ENCODE measurements around the gene GHR.
"Not testable (repeated sequence)": the region's sequence is repeated elsewhere in the genome, so short reads cannot be mapped to it uniquely, and the experiment has no call there.

Gene GHR

DNA sequence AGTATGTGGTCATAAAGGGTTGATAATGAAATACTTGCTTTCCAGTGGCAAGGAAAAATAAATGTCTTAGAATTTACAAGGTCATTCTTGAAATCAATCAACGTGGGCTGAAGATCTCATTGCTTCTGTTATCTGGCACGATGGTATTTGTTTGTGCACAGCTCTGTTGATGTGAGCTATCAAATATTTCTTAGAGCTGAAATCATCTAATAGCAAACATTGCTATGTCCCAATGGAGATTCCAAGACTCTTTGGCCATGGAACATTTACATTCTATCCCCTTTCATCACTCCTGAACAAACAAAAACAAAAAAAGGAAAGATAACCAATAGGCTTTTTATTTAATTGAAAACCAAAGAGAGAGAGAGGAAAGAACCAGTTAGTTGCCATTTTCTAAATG is 221.9 kb downstream of the GHR start:
- DNase-seq (ENCODE audit: low read depth in 2 of 2) = no peak

DNA sequence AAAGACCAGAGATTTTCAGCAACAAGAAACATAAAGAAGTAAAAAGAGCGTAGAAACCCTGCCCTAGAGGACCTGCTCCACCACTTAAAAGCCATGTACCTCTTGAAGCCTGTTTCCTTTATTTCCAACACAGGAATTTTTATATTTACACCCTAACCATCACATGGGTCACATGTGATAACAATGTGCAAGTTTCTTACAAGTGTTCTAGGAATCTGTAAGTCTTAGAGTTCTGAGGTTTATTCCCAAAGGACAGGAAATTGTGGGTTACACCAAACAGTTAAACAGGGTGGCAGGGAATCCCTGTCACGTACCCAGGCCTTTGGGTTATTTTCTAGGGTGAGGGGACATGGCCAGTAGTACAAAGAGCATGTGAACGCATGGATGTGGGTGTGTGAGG is 224.8 kb downstream of the GHR start:
- no peak for DNase-seq (ENCODE audit: low read depth in 2 of 2)

DNA sequence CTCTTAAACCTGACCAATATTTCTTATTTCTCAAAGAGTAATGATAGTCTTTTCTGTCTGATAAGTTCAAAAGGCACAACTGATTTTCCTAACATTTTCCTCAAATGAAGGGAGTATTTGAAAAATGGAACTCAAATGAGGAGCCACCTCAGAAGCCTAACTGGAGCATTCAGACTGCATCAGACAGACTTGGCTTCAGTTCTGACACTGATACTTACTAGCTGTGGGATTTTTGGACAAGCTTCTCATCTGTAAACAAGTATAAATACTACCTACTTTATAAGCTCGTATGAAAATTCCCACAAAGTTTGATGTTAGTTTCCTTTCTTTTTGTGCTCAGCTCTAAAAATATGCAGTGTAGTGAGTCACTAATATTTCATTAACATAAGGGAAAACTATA is 225.7 kb downstream of the GHR start:
- DNase-seq (ENCODE audit: low read depth in 2 of 2) = no peak

DNA sequence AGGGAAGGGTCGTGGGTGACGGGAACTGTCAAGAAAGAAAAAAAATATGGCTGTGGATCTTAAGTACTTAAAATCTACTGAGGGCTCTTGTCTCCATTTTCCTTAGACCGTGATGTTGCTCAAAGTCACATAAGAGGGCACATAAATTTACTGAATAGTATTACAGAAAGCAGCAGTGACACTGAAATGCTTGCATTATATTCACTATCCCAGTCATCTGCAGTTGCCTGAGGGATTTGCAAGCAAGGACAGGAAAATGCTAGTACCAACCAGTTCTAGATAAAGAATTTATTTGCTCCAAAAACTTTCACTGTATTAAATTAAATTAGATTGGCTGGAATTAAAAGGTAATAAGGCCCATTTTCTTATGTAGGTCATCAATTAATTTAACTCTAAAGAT is 226.8 kb downstream of the GHR start:
- no peak for DNase-seq (ENCODE audit: low read depth in 2 of 2)

DNA sequence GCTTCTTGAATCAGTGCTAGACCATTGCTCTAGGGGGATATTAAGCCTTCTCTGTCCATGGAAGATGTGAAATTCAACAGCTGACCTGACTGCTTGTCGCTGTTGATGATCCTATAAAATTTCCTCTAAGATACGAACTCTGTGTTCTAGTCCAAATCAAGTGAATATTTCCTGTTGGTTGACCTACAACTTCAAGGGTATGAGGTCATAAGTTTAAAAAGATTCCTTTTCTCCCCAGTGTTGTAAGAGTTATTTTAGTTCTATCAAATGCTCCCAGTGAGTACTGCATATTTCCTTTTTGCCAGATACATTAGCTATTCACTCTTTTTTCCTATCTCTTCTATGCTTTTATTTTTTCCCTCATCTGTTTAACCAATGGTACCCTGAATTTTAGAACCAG is 230.5 kb downstream of the GHR start:
- no peak for DNase-seq (ENCODE audit: low read depth in 2 of 2)

DNA sequence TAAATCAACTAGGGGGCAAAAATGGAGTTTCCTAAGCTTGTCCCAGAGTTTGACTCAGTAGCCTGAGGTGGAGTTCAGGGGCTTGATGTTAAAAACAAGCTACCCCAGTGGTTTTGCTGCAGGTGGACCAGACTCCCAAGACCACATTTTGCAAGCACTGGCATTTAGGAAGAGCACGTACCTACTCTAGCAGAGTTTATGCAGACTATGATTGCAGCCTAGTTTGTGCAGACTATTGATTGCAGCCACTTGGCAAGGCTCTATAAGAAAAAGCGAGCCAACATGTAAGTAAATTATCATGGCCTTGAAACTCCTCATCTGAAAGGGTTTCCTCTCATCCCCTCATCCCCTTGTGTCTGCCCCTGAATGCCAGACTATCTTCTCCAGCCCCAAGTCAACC is 231.4 kb downstream of the GHR start:
- no peak for DNase-seq (ENCODE audit: low read depth in 2 of 2)

DNA sequence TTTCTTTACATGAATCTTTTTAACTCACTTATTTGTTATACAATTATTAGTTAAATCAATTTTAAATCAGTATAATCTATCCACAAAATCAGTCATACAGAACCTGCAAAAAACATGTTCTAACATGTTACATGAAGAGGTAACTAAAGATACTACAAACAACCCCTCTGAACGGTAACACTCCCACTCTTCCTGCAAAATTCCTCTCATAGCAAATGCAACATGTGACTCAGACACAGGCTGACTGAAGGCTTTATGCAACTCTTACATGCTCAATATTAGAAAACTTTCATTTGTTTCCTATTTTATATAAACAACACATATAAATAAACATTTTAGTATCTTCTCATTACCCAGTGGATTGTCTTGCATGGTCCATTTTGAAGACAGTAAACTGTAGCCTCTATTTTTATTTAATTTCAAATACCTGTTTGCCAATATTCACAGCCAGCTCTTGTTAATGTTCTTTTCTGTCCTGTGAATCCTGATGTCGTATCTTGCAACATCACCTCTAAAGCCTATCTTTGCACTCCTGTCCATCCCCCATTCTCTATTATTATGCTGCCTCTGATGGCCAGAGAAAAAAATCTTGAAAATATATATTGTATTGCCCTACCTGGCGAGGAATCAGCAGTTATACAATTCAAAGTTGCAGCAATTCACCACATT is 232.9 kb downstream of the GHR start:
- no peak for DNase-seq (ENCODE audit: low read depth in 2 of 2)

DNA sequence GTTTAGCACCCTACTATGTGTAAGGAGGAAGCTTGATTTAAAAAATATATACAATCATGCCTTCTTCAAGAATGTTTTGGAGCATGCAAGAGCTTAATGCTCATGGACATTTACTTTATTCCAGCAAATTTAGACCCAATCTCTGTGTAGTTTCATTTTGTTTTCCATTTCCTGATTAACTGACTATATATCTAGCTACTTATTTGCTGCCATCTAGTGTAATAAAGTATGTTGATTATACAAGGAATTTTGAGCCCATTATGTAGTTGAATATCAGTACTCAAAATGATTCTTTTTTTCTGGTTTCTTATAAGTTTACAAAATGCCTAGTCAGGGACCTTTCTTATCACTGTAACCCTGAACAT is 233.4 kb downstream of the GHR start:
- no peak for DNase-seq (ENCODE audit: low read depth in 2 of 2)

DNA sequence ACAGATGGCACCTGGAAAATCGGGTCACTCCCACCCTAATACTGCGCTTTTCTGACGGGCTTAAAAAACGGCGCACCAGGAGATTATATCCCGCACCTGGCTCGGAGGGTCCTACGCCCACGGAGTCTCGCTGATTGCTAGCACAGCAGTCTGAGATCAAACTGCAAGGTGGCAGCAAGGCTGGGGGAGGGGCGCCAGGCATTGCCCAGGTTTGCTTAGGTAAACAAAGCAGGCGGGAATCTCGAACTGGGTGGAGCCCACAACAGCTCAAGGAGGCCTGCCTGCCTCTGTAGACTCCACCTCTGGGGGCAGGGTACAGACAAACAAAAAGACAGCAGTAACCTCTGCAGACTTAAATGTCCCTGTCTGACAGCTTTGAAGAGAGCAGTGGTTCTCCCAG is 236.6 kb downstream of the GHR start:
- DNase-seq (ENCODE audit: low read depth in 2 of 2) = not testable (repeated sequence)

DNA sequence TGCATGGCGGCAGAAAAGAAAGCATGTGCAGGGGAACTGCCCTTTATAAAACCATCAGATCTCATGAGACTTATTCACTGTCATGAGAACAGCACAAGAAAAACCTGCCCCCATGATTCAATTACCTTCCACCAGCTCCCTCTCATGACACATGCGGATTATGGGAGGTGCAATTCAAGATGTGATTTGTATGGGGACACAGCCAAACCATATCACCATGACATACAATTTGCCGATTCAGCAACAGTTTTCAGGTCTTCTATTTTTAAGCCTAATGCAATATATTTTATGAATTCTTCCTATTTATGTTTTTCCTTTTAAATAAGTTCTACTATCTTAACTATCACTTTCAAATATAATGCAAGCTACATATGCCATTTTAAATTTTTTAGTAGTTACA is 242.6 kb downstream of the GHR start:
- DNase-seq (ENCODE audit: low read depth in 2 of 2) = no peak

DNA sequence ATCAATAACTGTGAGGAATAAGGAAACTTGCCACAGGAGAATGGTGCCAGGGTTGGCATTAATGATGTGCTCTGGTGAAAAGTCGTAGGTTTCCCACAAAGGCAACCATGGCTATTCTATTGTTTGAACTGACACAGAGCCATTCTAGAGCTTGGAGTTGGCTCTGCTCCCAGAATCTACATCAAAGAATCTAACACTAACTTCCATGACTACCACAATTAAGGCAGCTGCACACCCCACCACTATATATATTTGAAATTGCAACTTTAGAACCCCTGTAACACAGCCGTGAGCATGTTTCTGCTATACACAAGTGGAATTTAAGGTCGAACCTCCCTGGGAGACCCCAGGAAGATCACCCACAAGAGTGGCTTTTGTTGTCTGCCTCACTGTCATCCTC is 243.6 kb downstream of the GHR start:
- no peak for DNase-seq (ENCODE audit: low read depth in 2 of 2)

DNA sequence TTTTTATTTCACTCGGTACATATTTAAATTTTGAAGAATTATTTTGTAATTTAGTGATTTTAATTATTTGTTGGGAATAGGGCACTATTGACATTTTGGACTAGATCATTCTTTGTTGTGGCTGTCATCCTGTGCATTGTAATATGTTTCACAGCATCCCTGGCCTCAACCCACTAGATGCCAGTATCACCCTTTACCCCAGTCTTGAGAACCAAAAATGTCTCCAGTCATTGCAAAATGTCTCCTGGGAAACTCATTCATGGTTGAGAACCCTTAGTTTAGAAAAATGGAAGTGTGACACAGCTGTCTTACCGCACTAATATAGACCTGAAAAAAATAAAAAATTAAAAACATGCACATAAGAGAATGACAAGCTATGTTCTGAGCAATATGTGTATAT is 245.0 kb downstream of the GHR start:
- DNase-seq (ENCODE audit: low read depth in 2 of 2) = no peak

DNA sequence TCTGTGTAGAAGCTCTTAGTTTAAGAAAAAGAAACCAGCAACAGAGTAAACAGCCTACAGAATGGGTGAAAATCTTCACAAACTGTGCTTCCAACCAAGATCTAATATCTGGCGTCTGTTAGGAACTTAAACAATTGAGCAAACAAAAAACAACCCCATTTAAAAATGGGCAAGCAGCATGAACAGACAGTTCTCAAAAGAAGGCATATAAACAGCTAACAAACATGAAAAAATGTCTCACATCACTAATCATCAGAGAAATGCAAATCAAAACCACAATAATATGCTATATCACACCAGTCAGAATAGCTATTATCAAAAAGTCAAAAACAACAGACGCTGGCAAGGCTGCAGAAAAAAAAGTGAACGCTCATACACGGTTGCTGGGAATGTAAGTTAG is 249.7 kb downstream of the GHR start:
- DNase-seq (ENCODE audit: low read depth in 2 of 2) = no peak

DNA sequence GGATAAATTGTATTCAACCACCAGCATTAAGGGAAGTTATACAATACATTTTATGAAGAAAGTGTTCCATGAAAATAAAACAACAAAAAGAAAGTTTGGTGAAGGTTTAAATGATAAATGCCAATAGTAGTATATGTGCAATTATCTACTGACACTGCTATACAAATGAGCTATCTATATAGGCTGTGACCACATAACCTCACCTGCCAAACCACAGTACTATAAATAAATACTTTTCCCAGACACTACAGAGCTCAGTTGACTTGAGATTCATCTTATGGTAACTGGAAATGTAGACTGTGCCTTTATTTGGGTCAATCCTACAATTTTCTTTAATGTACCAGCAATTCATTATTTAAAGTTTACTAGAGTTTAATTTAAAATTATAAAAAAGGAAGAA is 252.4 kb downstream of the GHR start:
- DNase-seq (ENCODE audit: low read depth in 2 of 2) = no peak

DNA sequence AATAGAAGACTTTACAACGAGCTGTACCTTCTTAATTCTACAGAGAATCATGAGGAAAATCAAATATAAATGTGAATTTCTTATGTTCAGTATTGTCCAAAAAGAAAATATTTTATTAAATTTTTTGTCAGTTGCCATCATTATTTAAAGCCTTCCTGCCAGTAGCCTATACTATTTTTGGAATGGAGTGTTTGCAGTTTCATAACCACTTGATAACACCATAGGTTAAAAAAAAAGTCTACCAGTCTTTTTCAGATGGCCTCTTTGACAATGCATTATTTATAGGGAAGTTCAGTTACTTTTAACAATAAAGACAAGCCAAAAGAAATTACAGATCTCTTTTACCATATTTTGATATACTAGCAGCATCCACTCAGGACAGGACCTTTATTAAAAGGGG is 253.1 kb downstream of the GHR start:
- DNase-seq (ENCODE audit: low read depth in 2 of 2) = no peak

DNA sequence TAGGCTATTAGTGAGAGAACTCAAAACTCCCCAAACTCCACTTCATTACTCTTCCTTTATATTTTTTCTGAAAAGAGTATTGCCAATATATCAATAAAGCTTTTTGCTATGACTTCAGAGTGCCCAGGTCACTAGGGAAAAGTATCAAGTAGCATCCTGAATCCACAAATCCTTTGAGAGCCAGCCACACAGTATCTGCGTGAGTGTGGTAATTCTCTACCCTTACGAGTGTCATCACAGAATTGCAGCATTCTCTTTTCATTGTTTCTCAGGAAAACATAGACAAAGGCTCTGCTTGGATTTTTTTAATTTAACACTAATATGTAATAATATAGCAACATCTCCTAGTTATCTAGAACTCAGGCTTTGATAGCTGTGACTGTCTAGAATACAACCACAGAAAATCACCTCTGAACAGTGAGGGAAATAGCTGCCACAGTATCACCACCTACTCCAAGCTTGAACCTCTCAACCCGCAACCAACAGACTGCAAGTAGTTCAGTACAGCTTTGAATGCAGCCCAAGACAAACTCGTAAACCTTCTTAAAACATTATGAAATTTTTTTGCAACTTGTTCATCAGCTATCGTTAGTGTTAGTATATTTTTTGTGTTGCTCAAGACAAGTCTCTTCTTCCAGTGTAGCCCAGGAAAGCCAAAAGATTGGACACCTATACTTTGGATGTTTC is 254.1 kb downstream of the GHR start:
- DNase-seq (ENCODE audit: low read depth in 2 of 2) = no peak

DNA sequence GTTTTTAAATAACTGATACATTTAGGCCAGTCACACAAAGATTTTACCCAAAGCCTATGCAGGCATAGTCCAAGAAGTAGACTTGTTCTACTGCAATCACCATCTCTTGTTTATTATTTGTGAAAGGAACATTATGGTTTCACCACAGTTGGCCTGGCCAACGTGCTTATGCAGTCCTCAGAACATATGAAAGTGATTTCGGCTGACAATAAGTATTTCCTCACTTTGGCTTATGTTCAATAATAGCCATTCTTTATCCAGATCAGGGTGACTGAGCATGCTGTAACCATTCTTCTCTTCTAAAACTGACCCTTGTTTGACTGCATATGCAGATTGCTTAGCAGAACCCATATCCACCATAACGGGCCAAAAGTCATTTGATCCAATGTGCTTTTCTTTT is 256.8 kb downstream of the GHR start:
- DNase-seq (ENCODE audit: low read depth in 2 of 2) = no peak

DNA sequence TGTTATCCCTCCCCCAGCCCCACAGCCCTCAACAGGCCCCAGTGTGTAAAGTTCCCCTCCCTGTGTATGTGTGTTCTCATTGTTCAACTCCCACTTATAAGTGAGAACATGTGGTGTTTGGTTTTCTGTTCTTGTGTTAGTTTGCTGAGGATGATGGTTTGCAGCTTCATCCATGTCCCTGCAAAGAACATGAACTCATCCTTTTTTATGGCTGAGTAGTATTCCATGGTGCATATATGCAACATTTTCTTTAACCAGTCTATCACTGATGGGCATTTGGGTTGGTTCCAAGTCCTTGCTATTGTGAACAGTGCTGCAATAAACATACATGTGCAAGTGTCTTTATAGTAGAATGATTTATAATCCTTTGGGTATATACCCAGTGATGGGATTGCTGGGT is 261.8 kb downstream of the GHR start:
- DNase-seq (ENCODE audit: low read depth in 2 of 2) = not testable (repeated sequence)

DNA sequence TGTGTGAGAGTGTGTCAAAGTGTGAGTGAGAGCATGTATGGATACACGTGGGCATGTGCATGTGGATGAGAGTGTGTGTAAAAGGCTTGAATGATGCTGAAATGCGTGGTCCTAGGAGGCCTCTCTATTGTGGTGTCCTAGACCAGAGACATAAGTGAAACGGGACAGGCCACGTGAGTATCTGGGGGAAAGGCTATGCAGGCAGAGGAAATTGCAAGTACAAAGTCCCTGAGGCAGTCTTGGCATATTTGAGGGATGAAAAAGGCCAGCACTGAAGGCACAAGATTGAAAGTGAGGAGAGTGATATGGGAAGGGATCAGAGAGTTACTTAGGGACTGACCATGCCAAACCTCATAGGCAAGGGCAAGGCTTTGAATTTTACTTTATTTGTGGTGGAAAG is 266.2 kb downstream of the GHR start:
- no peak for DNase-seq (ENCODE audit: low read depth in 2 of 2)

DNA sequence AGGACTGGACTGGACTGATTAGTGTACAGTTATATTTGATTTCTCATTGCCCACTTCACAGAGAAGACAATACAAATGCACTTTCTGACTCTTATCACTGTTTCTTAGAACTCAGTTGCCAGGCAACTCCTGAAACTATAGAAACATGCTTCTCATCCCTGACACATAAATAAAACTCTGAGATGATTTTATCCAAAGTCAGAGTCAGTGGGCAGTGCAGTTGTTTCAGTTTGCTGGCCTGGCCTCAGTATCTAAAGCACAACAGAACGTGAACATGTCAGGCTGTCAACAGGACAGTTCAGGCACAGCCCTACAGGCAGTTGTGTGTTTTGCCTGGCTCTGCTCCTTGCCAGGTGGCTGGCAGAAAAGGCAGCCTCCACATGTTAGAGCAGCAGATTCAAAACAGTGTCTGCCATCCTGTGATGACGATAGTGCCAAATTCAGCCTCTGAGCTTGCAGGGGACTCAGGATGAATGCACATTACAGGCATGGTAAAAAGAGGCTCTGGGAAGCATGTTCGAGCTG is 268.2 kb downstream of the GHR start:
- DNase-seq (ENCODE audit: low read depth in 2 of 2) = no peak

DNA sequence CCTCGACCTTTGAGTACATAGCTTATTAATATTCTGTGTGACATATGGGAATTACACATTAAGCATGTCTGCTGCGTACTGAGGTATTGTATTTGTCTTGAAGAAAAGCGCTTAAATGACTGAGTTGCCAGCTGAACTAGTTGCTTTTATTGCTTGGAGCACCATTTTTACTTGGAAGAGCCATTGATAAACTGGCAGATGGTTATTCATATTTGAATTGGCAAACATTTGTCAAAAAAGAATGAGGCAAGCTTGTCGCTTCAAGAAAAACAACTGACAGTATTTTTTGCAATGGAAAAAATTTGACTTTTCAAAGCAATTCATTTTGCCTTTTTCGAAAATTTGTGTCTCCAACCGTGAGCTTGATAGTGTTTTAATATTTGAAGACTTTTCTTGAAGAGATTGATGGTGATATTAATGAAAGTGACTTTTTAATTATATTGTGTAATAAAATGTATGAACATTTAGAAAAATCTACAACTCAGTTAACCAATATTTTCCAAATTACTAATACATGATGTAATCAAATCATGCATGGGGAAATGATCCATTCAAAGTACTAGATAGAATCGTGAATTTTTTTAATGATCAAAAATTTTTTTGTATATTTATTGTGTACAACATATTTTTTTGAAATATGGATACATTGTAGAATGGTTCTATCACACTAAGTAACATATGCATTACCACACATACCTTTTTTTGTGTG is 278.3 kb downstream of the GHR start:
- DNase-seq (ENCODE audit: low read depth in 2 of 2) = no peak

DNA sequence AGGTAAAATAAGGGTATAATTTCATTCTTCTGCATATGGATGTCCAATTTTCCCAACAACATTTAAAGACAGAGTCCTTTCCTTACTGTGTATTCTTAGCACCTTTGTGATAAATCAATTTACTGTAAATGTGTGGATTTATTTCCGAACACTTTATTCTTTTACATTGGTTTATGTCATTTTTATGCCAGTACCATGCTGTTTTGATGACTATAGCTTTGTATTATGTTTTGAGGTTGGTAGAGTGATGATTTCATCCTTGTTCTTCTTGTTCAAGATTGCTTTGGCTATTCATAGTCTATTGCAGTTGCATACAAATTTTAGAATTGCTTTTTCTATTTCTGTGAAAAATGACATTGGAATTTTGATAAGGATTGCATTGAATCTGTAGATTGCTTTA is 280.0 kb downstream of the GHR start:
- DNase-seq (ENCODE audit: low read depth in 2 of 2) = no peak

DNA sequence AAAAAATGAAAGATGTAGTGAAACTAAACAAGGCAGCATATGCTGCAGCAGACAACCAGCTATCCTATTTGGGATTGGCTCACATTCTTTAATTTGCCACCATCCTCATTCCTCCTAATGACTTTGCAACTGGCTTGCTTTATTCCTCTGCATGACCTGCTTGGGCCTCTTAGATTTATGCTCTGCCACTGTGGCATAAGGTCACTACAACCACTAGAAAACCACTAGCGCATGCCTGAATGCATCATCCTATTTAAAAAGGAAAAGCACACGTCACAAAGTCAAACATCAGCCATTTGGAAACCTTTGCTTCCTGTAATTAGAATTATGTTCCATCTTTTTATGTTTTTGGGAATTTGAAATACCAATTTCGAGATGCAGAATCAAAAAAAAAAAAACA is 292.5 kb downstream of the GHR start:
- DNase-seq (ENCODE audit: low read depth in 2 of 2) = no peak
